K562 (cell line): ENCODE measurements around the gene THUMPD1. TPM values are rescaled to one million over a fixed set of nuclear protein-coding genes. Genes with fewer than 3 reads are reported as not detected.

Experiments
- ATAC-seq: fragments of 200-7000 bp; cut with Tn5 transposase; 3 replicates; pipeline ENCODE4 v1.9.1; 2020; ENCODE audit warnings: moderate library complexity
- BruUV-seq: library from RNA; stranded (reverse); fragments of 400-500 nt; replicated peaks from 2 replicates; lab custom pipeline; 2021; lab: Mats Ljungman, UMichigan
- CTCF ChIA-PET: fragments of 300-600 bp; formaldehyde crosslinking; extraction: SDS; loops from one replicate; lab custom pipeline; 2021; ENCODE audit warnings: low intra/inter-chr PET ratio; lab: Yijun Ruan, JAX
- POLR2A ChIA-PET: fragments of 300-600, 350-650 bp; sonication (Branson Sonifier 250); formaldehyde crosslinking; extraction: SDS; loops from one replicate; lab custom pipeline; 2021; ENCODE audit warnings: antibody characterized with exemption, inconsistent platforms; lab: Yijun Ruan, JAX
- DNase-seq, 4 experiments: peaks; one replicate each; pipeline versions ENCODE4 v3.0.0 to v3.0.0-alpha.2; 2011 to 2018; ENCODE audit warnings: low spot score in 3 of 4, mixed read lengths in 3 of 4; ENCODE audit errors: extremely low read depth in 1 of 4
- FAIRE-seq: peaks from 2 replicates; lab custom pipeline; 2011; peaks lifted over from hg19 to GRCh38; lab: Jason Lieb, UNC
- H2AFZ ChIP-seq: 2 replicates; pipeline ENCODE4 v1.6.0; 2011; ENCODE audit warnings: low read depth, low read length, control low read depth, inconsistent platforms
- H3K27ac ChIP-seq: fragments of 200-600 bp; 3 replicates; pipeline ENCODE4 v1.8.0; 2011; ENCODE audit warnings: low read depth, mild to moderate bottlenecking, control low read depth, inconsistent platforms, low read length, moderate library complexity, mixed read lengths; ENCODE audit errors: extremely low read depth
- H3K27me3 ChIP-seq, 2 experiments: fragments of 300-600 bp in 1 of 2; 2 replicates in 1 of 2; 3 replicates in 1 of 2; pipeline versions ENCODE4 v1.6.0 to v1.8.0; 2011; ENCODE audit warnings: inconsistent platforms in 2 of 2, low read length in 2 of 2, mild to moderate bottlenecking in 1 of 2, mixed read lengths in 1 of 2, moderate library complexity in 1 of 2; ENCODE audit not compliant: control insufficient read depth in 2 of 2, insufficient read depth in 2 of 2
- H3K36me3 ChIP-seq: fragments of 300-600 bp; 3 replicates; pipeline ENCODE4 v1.8.0; 2011; ENCODE audit warnings: mild to moderate bottlenecking, low read length, inconsistent platforms; ENCODE audit not compliant: control insufficient read depth, insufficient read depth
- H3K4me1 ChIP-seq, 2 experiments: fragments of 200-600 bp in 1 of 2; replicated peaks in 1 of 2; 2 replicates in 1 of 2; 3 replicates in 1 of 2; pipeline versions ENCODE4 v1.5.1 to v1.8.0; 2011; ENCODE audit warnings: inconsistent platforms in 2 of 2, low read length in 2 of 2, mild to moderate bottlenecking in 1 of 2, mixed read lengths in 1 of 2, moderate library complexity in 1 of 2; ENCODE audit not compliant: control insufficient read depth in 2 of 2, insufficient read depth in 2 of 2
- H3K4me2 ChIP-seq: 2 replicates; pipeline ENCODE4 v1.6.1; 2011; ENCODE audit warnings: low read length, control low read depth, inconsistent platforms, mixed read lengths; ENCODE audit not compliant: insufficient read depth
- H3K4me3 ChIP-seq: fragments of 200-600 bp; sonication (generic), shearing (Covaris generic); 2 replicates; pipeline ENCODE4 v1.5.1; 2016; ENCODE audit warnings: control low read depth, inconsistent platforms
- H3K79me2 ChIP-seq: fragments of 200-600 bp; 3 replicates; pipeline ENCODE4 v1.8.0; 2011; ENCODE audit warnings: low read length, inconsistent platforms; ENCODE audit not compliant: control insufficient read depth, insufficient read depth
- H3K9ac ChIP-seq, 2 experiments: 2 replicates each; pipeline versions ENCODE4 v1.6.0 to v1.6.1; 2011; ENCODE audit warnings: low read depth in 2 of 2, low read length in 2 of 2, control low read depth in 1 of 2, inconsistent platforms in 1 of 2, mild to moderate bottlenecking in 1 of 2, mixed read lengths in 1 of 2; ENCODE audit not compliant: insufficient read depth in 1 of 2
- H3K9me1 ChIP-seq: one replicate; pipeline ENCODE4 v1.6.0; 2011; ENCODE audit warnings: inconsistent platforms, mild to moderate bottlenecking, low read length, moderate library complexity; ENCODE audit not compliant: control insufficient read depth, insufficient read depth
- H3K9me3 ChIP-seq: replicated peaks from 2 replicates; pipeline ENCODE4 v1.5.1; 2011; ENCODE audit warnings: low read depth, low read length, inconsistent platforms; ENCODE audit not compliant: control insufficient read depth, insufficient read depth
- H4K20me1 ChIP-seq: replicated peaks from 2 replicates; pipeline ENCODE4 v1.6.1; 2011; ENCODE audit warnings: low read length, inconsistent platforms, mixed read lengths; ENCODE audit not compliant: control insufficient read depth, insufficient read depth
- CEBPB ChIP-seq: fragments of 450-650 bp; IDR thresholded peaks from 2 replicates; pipeline ENCODE4 v1.6.1; 2016; ENCODE audit warnings: missing genetic modification characterization, missing compliant biosample characterization
- CEBPG ChIP-seq, 3 experiments: fragments of 200-800 bp in 1 of 3; sonication (Bioruptor generic) in 1 of 3; sonication (generic) in 1 of 3; formaldehyde crosslinking in 1 of 3; IDR thresholded peaks in 2 of 3; conservative IDR thresholded peaks in 1 of 3; 2 replicates each; pipeline versions ENCODE4 v1.6.1 to v1.8.0; 2016 to 2022; ENCODE audit warnings: missing compliant biosample characterization in 2 of 3, missing genetic modification characterization in 2 of 3, mild to moderate bottlenecking in 1 of 3, missing genetic modification reagents in 1 of 3
- EP400 ChIP-seq: fragments of 450-650 bp; IDR thresholded peaks from 2 replicates; pipeline ENCODE4 v1.6.1; 2017; ENCODE audit warnings: antibody characterized with exemption, mild to moderate bottlenecking, moderate library complexity
- FOXJ2 ChIP-seq: fragments of 200-800 bp; sonication (Bioruptor generic); IDR thresholded peaks from 2 replicates; pipeline ENCODE4 v1.6.1; 2016; ENCODE audit warnings: missing genetic modification characterization, missing compliant biosample characterization
- FOXK2 ChIP-seq, 2 experiments: fragments of 450-650 bp; IDR thresholded peaks in 1 of 2; conservative IDR thresholded peaks in 1 of 2; 2 replicates each; pipeline ENCODE4 v1.6.1; 2016; ENCODE audit warnings: low read depth in 2 of 2, mild to moderate bottlenecking in 1 of 2
- NEUROD1 ChIP-seq: fragments of 150-350 bp; IDR thresholded peaks from 2 replicates; pipeline ENCODE4 v1.6.1; 2014; ENCODE audit warnings: borderline replicate concordance, low read length, low read depth; ENCODE audit not compliant: partially characterized antibody
- POLR2H ChIP-seq: IDR thresholded peaks from 2 replicates; pipeline ENCODE4 v1.6.1; 2016; ENCODE audit warnings: missing genetic modification characterization, low read depth, mild to moderate bottlenecking, control low read depth, missing compliant biosample characterization, moderate library complexity
- PRDM10 ChIP-seq: fragments of 450-650 bp; IDR thresholded peaks from 2 replicates; pipeline ENCODE4 v1.6.1; 2018; ENCODE audit not compliant: partially characterized antibody
- SMAD3 ChIP-seq: fragments of 450-650 bp; formaldehyde crosslinking; conservative IDR thresholded peaks from 2 replicates; pipeline ENCODE4 v1.4.0; 2020; ENCODE audit warnings: mild to moderate bottlenecking
- ZBTB11 ChIP-seq, 3 experiments: fragments of 200-800 bp in 1 of 3; fragments of 250-450 bp in 1 of 3; fragments of 450-650 bp in 1 of 3; sonication (Bioruptor Pico) in 1 of 3; sonication (Bioruptor generic) in 1 of 3; formaldehyde crosslinking in 1 of 3; IDR thresholded peaks; 2 replicates each; pipeline versions ENCODE4 v1.6.1 to v1.8.0; 2016 to 2022; ENCODE audit warnings: mild to moderate bottlenecking in 2 of 3, missing genetic modification characterization in 2 of 3, missing compliant biosample characterization in 1 of 3, moderate library complexity in 1 of 3
- ZBTB17 ChIP-seq: fragments of 450-650 bp; formaldehyde crosslinking; IDR thresholded peaks from 2 replicates; pipeline ENCODE4 v1.4.0; 2020; ENCODE audit warnings: mild to moderate bottlenecking
- ZNF253 ChIP-seq: fragments of 250-450 bp; sonication (Bioruptor Pico); conservative IDR thresholded peaks from 2 replicates; pipeline ENCODE4 v1.6.1; 2021; ENCODE audit warnings: mild to moderate bottlenecking
- ZNF764 ChIP-seq: fragments of 250-450 bp; sonication (Bioruptor Pico); IDR thresholded peaks from 2 replicates; pipeline ENCODE4 v1.4.0; 2020; ENCODE audit warnings: low read depth, mild to moderate bottlenecking, moderate library complexity
- WGBS: fragments of 100-300 bp; shearing (Covaris generic); methylation state at CpG from one replicate; pipeline ENCODE4 v1.1.6; 2016; ENCODE audit warnings: low coverage, mixed read lengths; ENCODE audit not compliant: insufficient coverage; ENCODE audit errors: missing lambda C conversion rate; 5-methylcytosine and 5-hydroxymethylcytosine counted together
- in situ Hi-C: fragments of 300-500 bp; cut with MboI; formaldehyde crosslinking; loops from 4 replicates; pipeline ENCODE4 v1.15.0; 2018; ENCODE audit warnings: inconsistent platforms, mixed read lengths
- intact Hi-C: fragments of 100-400 bp; cut with micrococcal nuclease; formaldehyde crosslinking; loops from 2 replicates; pipeline ENCODE4 v1.14.2; 2022
- polyA plus RNA-seq, 8 experiments: library from polyadenylated mRNA; depleted of rRNA in 4 of 8; stranded (reverse) in 5 of 8; unstranded in 3 of 8; fragments of >200 nt; fragmentation: Nextera tagmentation in 2 of 8; fragmentation: Illumina TruSeq in 1 of 8; extraction: Ambion mirVana in 2 of 8; extraction: Trizol in 1 of 8; gene quantifications; 2 replicates each; pipeline versions ENCODE4 v1.2.1 to v1.2.3, GENCODE V29; 2011 to 2014; ENCODE audit warnings: inconsistent platforms in 1 of 8, missing spikeins in 1 of 8
- total RNA-seq, 7 experiments: library from RNA; depleted of rRNA in 6 of 7; stranded (reverse); fragments of >200 nt in 6 of 7; fragmentation: Illumina TruSeq in 2 of 7; extraction: Trizol in 2 of 7; gene quantifications; 2 replicates each; pipeline versions ENCODE4 v1.2.1 to v1.2.3, GENCODE V29; 2011 to 2021; ENCODE audit warnings: low replicate concordance in 1 of 7

Gene THUMPD1
- total and polyA plus RNA-seq, 9 of the 15 experiments (the other 6 are each of a cell fraction or from before 2014, with no cell fraction given): 37.8 to 101 (median 56.8) TPM

GRCh38 chr16:20765732-20766131, 24.1 kb upstream of the THUMPD1 start:
- ChIA-PET CTCF (no interaction called here), POLR2A (interaction anchor here (0.6 to 3.5 kb wide), 4 partner anchors 11 to 21 kb away, joined by 3 to 18 read pairs (median 4); no protein-coding TSS in a partner anchor)
- WGBS: 59% methylated on average over 2 of the region's 2 CpGs
- H4K20me1 ChIP-seq: no peaks in the 10 kb centered on the region
- H3K4me3 ChIP-seq: peak overlapping the region; percentile 47
- peak overlapping the region; percentile 81 for H3K4me2 ChIP-seq
- peak overlapping the region; percentile 73 for H3K27ac ChIP-seq
- TF ChIP-seq CEBPG (CRISPR knock-in tag; IDR thresholded peaks at IDR 0.05) (0 out of 2 replicates have a peak, but pooled peaks have one; percentile 12), CEBPG (tag; conservative IDR thresholded peaks at IDR 0.05 in 1 of 2, IDR thresholded peaks at IDR 0.05 in 1 of 2) (peak; percentile 72 to 83), ZBTB17 (CRISPR knock-in tag) (no peak), NEUROD1 (no peak), FOXK2 (conservative IDR thresholded peaks at IDR 0.05 in 1 of 2, IDR thresholded peaks at IDR 0.05 in 1 of 2; ENCODE audit: low read depth in 2 of 2) (0 out of 4 replicates have a peak, but pooled peaks of 1 of the 2 experiments have one; percentile 13), ZNF764 (CRISPR knock-in tag) (no peak), FOXJ2 (tag) (no peak), EP400 (no peak), ZNF253 (CRISPR knock-in tag) (no peak), POLR2H (tag) (peak; percentile 23), ZBTB11 (CRISPR knock-in tag; IDR thresholded peaks at IDR 0.05) (0 out of 6 replicates have a peak, but pooled peaks of 1 of the 3 experiments have one; percentile 8), PRDM10 (peak; percentile 43), SMAD3 (CRISPR knock-in tag) (no peak), CEBPB (tag) (peak; percentile 92)
- ATAC-seq: no peak
- in situ Hi-C loops: no loop called here
- no peak for FAIRE-seq
- H3K36me3 ChIP-seq: peaks cover 20% of the 10 kb centered on the region; the same call in 2 of the 3 replicates
- peaks cover 51% of the 10 kb centered on the region for H3K79me2 ChIP-seq
- no peaks in the 10 kb centered on the region for H3K27me3 ChIP-seq
- H3K9me1 ChIP-seq: no peaks in the 10 kb centered on the region
- peak overlapping the region in 1 of 2 experiments; percentile 58; a peak in 2 of 4 replicates for H3K9ac ChIP-seq
- intact Hi-C loops: loop anchor here (2.0 kb wide), 1 partner anchor 19 kb away; no protein-coding TSS in a partner anchor
- H3K9me3 ChIP-seq: peaks cover 11% of the 10 kb centered on the region
- no peak for DNase-seq
- no TSS peak for BruUV-seq
- H2AFZ ChIP-seq: peak overlapping the region; percentile 38; the same call in 1 of the 2 replicates
- H3K4me1 ChIP-seq: peaks cover 4 to 27% of the 10 kb centered on the region in 2 experiments; a peak in 3 of 5 replicates
